AML-193 (cell line): ENCODE measurements around the gene ITGB1BP2.
A peak's percentile ranks its signal among the peaks of the same experiment; 100 is the strongest.
"Not testable (repeated sequence)": the region's sequence is repeated elsewhere in the genome, so short reads cannot be mapped to it uniquely, and the experiment has no call there.

ENCODE experiments used
- DNase-seq, 2 experiments: peaks; one replicate each; lab custom pipeline; 2025; lab: John Stamatoyannopoulos, UW

Gene ITGB1BP2

GRCh38 chrX:71302461-71303213 lies 1.1 kb downstream of the ITGB1BP2 start:
- DNase-seq, result peak; percentile 5 to 10

- DNase-seq, result no peak
Measured at GRCh38 chrX:71304561-71304960, 3.0 kb downstream of the ITGB1BP2 start.

- DNase-seq, result no peak
Measured at GRCh38 chrX:71315917-71316316, 14.4 kb downstream of the ITGB1BP2 start.

DNA sequence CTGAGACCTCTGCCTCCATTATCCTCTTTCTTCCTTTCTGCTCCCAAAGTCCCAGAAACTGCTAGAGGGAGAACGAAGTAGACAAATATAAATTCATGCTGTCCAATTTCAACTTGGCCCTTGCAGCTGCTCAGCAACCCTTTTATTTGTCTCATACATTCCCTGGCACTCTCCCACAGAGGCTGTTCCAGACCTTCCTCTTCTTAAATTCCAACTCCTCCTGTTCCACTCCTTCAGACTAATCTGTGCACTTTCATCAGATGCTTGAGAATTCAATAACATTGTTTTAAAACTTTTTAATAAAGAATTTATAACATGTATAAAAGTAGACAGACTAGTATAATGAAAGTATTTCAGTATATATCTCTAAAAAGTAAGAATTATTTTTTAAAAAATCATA lies 15.4 kb downstream of the ITGB1BP2 start:
- not testable (repeated sequence) for DNase-seq

GRCh38 chrX:71320126-71320525 lies 18.6 kb downstream of the ITGB1BP2 start:
- DNase-seq, result peak; percentile 2 to 8

GRCh38 chrX:71321731-71322130 lies 20.2 kb downstream of the ITGB1BP2 start:
- DNase-seq, result no peak

GRCh38 chrX:71324452-71324851 lies 22.9 kb downstream of the ITGB1BP2 start:
- not testable (repeated sequence) for DNase-seq

DNA sequence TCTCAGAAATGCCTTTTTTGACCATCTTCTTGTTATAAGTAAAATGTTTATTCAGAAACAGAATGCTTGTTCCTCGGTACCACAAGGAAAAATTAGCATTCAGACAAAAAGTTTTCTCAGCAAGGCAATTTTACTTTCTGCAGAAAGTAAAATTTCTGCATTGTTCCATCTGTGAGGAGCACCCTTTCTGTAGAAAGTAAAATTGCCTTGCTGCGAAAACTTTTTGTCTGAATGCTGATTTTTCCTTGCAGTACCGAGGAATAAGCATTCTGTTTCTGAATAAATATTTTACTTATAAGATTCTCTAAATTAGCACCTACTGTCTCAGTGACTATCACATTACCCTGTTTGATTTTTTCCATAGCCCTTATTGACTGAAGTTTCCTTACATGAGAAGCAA lies 24.8 kb downstream of the ITGB1BP2 start:
- DNase-seq, result no peak

DNA sequence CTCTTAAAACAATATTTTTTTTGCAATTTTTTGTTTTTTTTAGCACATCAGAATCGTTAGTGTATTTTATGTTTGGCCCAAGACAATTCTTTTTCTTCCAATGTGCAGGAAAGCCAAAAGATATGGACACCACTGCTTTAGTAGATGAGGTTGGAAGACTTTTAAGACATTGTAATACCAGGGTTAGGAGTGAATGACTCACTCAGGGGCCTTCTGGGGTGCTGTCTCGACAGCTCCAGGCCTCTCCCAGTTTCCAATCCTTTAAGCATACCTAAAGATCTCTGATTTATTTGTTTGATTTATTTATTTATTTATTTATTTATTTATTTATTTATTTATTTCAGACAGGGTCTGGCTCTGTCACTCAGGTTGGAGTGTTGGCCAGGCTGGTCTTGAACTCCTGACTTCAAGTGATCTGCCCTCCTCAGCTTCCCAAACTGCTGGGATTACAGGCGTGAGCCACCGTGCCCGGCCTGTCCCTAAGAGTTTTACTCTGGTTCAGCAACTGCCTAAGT lies 47.7 kb downstream of the ITGB1BP2 start:
- DNase-seq, result not testable (repeated sequence)

DNA sequence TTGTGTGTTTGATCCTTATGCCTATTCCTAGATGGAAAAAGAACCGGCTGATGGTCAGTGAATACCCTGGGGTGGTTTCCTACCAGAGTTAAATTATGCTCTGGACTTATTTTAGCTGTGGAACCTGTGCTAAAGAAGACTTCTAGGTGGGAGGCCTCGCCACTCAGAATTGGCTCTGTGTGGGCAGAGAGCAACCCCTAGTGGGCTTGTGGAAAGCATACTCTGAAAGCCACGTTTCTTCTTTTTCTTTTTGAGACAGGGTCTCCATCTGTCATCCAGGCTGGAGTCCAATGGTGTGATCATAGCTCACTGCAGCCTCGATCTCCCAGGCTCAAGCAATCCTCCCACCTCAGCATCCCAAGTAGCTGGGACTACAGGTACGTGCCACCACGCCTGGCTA lies 48.3 kb downstream of the ITGB1BP2 start:
- not testable (repeated sequence) for DNase-seq

- not testable (repeated sequence) for DNase-seq
Measured at GRCh38 chrX:71352439-71352838, 50.9 kb downstream of the ITGB1BP2 start.
